Measurements from ENCODE around the gene SKI. TPM values are rescaled to one million over a fixed set of nuclear protein-coding genes. Genes with fewer than 3 reads are reported as not detected.

Gene SKI
- total RNA-seq, 1 experiment from 2014 or later: 53.7 TPM

- Mint-ChIP-seq H3K4me3 (ENCODE audit: unreplicated experiment) (peak overlapping the region; percentile 74), H3K27ac (ENCODE audit: low read depth, unreplicated experiment) (no peak overlapping the region), H3K27me3 (ENCODE audit: insufficient read depth, unreplicated experiment) (no peaks in the 10 kb centered on the region), H3K9me3 (ENCODE audit: unreplicated experiment) (no peaks in the 10 kb centered on the region), H3K4me1 (ENCODE audit: insufficient read depth, unreplicated experiment) (peaks cover 15% of the 10 kb centered on the region), H3K36me3 (ENCODE audit: insufficient read depth, unreplicated experiment) (peaks cover 15% of the 10 kb centered on the region)
- ChIA-PET CTCF (interaction anchor here (2.8 kb wide), 1 partner anchor 32 kb away, joined by 9 read pairs; the partner anchor contains the start of gene FAAP20), POLR2A (interaction anchor here (0.7 to 4.6 kb wide), 4 partner anchors 15 to 164 kb away, joined by 3 to 15 read pairs (median 5); partner anchors contain the start of genes FAAP20, MORN1 and RER1)
- peak; percentile 95 for DNase-seq (ENCODE audit: unreplicated experiment)
- BruUV-seq (replicated peaks): no TSS peak
- intact Hi-C loops (cut with micrococcal nuclease): no loop called here
- no peak for TF ChIP-seq CTCF (IDR thresholded peaks at IDR 0.05; ENCODE audit: unreplicated experiment)
These were observed 568 bp upstream of the SKI start for GRCh38 chr1:2227346-2228156.

DNA sequence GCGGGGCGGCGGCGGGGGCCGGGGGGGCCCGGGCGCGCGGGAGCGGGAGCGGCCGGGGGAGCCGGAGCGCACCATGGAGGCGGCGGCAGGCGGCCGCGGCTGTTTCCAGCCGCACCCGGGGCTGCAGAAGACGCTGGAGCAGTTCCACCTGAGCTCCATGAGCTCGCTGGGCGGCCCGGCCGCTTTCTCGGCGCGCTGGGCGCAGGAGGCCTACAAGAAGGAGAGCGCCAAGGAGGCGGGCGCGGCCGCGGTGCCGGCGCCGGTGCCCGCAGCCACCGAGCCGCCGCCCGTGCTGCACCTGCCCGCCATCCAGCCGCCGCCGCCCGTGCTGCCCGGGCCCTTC is 546 bp downstream of the SKI start:
- peaks cover 15% of the 10 kb centered on the region for H3K36me3 Mint-ChIP-seq (ENCODE audit: insufficient read depth, unreplicated experiment)
- no TSS peak for BruUV-seq (replicated peaks)
- CTCF ChIA-PET: interaction anchor here (1.3 to 2.8 kb wide), 4 partner anchors 17 to 153 kb away, joined by 4 to 9 read pairs (median 6); partner anchors contain the start of gene FAAP20
- no peaks in the 10 kb centered on the region for H3K27me3 Mint-ChIP-seq (ENCODE audit: insufficient read depth, unreplicated experiment)
- peak overlapping the region; percentile 78 for H3K4me3 Mint-ChIP-seq (ENCODE audit: unreplicated experiment)
- POLR2A ChIA-PET: interaction anchor here (0.8 to 4.6 kb wide), 9 partner anchors 11 to 327 kb away, joined by 3 to 23 read pairs (median 4); partner anchors contain the start of genes PANK4 and TNFRSF14
- peak overlapping the region; percentile 75 for H3K27ac Mint-ChIP-seq (ENCODE audit: low read depth, unreplicated experiment)
- intact Hi-C loops (cut with micrococcal nuclease): no loop called here
- DNase-seq (ENCODE audit: unreplicated experiment): no peak
- TF ChIP-seq CTCF (IDR thresholded peaks at IDR 0.05; ENCODE audit: unreplicated experiment): no peak
- H3K4me1 Mint-ChIP-seq (ENCODE audit: insufficient read depth, unreplicated experiment): peaks cover 20% of the 10 kb centered on the region
- H3K9me3 Mint-ChIP-seq (ENCODE audit: unreplicated experiment): no peaks in the 10 kb centered on the region

DNA sequence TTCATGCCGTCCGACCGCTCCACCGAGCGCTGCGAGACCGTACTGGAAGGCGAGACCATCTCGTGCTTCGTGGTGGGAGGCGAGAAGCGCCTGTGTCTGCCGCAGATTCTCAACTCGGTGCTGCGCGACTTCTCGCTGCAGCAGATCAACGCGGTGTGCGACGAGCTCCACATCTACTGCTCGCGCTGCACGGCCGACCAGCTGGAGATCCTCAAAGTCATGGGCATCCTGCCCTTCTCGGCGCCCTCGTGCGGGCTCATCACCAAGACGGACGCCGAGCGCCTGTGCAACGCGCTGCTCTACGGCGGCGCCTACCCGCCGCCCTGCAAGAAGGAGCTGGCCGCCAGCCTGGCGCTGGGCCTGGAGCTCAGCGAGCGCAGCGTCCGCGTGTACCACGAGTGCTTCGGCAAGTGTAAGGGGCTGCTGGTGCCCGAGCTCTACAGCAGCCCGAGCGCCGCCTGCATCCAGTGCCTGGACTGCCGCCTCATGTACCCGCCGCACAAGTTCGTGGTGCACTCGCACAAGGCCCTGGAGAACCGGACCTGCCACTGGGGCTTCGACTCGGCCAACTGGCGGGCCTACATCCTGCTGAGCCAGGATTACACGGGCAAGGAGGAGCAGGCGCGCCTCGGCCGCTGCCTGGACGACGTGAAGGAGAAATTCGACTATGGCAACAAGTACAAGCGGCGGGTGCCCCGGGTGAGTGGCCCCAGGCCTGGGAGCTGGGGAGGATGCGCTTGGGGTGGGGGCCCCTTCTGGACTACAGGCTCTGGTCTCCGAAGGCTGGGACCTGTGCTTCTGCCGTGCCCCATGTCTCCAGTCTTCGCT is 1.1 kb downstream of the SKI start:
- H3K4me3 Mint-ChIP-seq (ENCODE audit: unreplicated experiment): peak overlapping the region; percentile 78
- no peak for TF ChIP-seq CTCF (IDR thresholded peaks at IDR 0.05; ENCODE audit: unreplicated experiment)
- intact Hi-C loops (cut with micrococcal nuclease): no loop called here
- H3K36me3 Mint-ChIP-seq (ENCODE audit: insufficient read depth, unreplicated experiment): peaks cover 15% of the 10 kb centered on the region
- TSS peak; percentile 33 for BruUV-seq (replicated peaks)
- POLR2A ChIA-PET: interaction anchor here (0.6 to 4.6 kb wide), 12 partner anchors 10 to 327 kb away, joined by 3 to 23 read pairs (median 3); partner anchors contain the start of genes MORN1, PANK4, RER1 and TNFRSF14
- peak; percentile 51 for DNase-seq (ENCODE audit: unreplicated experiment)
- H3K4me1 Mint-ChIP-seq (ENCODE audit: insufficient read depth, unreplicated experiment): peaks cover 20% of the 10 kb centered on the region
- peak overlapping the region; percentile 75 for H3K27ac Mint-ChIP-seq (ENCODE audit: low read depth, unreplicated experiment)
- no peaks in the 10 kb centered on the region for H3K9me3 Mint-ChIP-seq (ENCODE audit: unreplicated experiment)
- CTCF ChIA-PET: interaction anchor here (1.2 to 2.8 kb wide), 5 partner anchors 17 to 163 kb away, joined by 4 to 9 read pairs (median 4); partner anchors contain the start of gene FAAP20
- no peaks in the 10 kb centered on the region for H3K27me3 Mint-ChIP-seq (ENCODE audit: insufficient read depth, unreplicated experiment)

Data from MCF 10A (cell line).